Common myeloid progenitor, CD34-positive (primary cell): ENCODE results near the gene MYO18A.
A peak's percentile ranks its signal among the peaks of the same experiment; 100 is the strongest.

ENCODE experiments used
- CTCF ChIA-PET: fragments of 350-600 bp; sonication (Branson Sonifier 250); formaldehyde crosslinking; loops from one replicate; lab custom pipeline; 2021; ENCODE audit warnings: antibody characterized with exemption; lab: Charles Lee
- POLR2A ChIA-PET: fragments of 350-600 bp; sonication (Branson Sonifier 250); formaldehyde crosslinking; loops from one replicate; lab custom pipeline; 2021; ENCODE audit warnings: antibody characterized with exemption; lab: Charles Lee
- DNase-seq, 3 donors: peaks; one replicate each; pipeline versions ENCODE4 v3.0.0 to v3.0.0-alpha.2; 2013
- H3K27ac ChIP-seq, 2 experiments: 1 replicate in 1 of 2; 2 replicates in 1 of 2; pipeline ENCODE4 v1.7.0; 2013; ENCODE audit warnings: inconsistent platforms in 2 of 2, low read length in 2 of 2, mild to moderate bottlenecking in 2 of 2, low read depth in 1 of 2, moderate library complexity in 1 of 2; ENCODE audit not compliant: severe bottlenecking in 2 of 2, insufficient read depth in 1 of 2, poor library complexity in 1 of 2
- H3K27me3 ChIP-seq, 5 experiments: replicated peaks in 2 of 5; 1 replicate in 3 of 5; 2 replicates in 2 of 5; pipeline versions ENCODE4 v1.6.1 to v1.7.0; 2013; ENCODE audit warnings: low read length in 4 of 5, mild to moderate bottlenecking in 2 of 5, moderate library complexity in 2 of 5, inconsistent platforms in 1 of 5; ENCODE audit not compliant: insufficient read depth in 5 of 5, control insufficient read depth in 4 of 5
- H3K36me3 ChIP-seq, 4 experiments: 1 replicate in 2 of 4; 2 replicates in 2 of 4; pipeline versions ENCODE4 v1.6.1 to v1.7.0; 2013; ENCODE audit warnings: low read length in 3 of 4, control low read depth in 1 of 4, mild to moderate bottlenecking in 1 of 4; ENCODE audit not compliant: control insufficient read depth in 4 of 4, insufficient read depth in 4 of 4
- H3K4me1 ChIP-seq, 4 experiments: 1 replicate in 3 of 4; 2 replicates in 1 of 4; pipeline versions ENCODE4 v1.6.1 to v1.7.1; 2013; ENCODE audit warnings: low read length in 3 of 4, mild to moderate bottlenecking in 3 of 4, control low read depth in 1 of 4, inconsistent platforms in 1 of 4, moderate library complexity in 1 of 4; ENCODE audit not compliant: control insufficient read depth in 4 of 4, insufficient read depth in 4 of 4; ENCODE audit errors: control extremely low read depth in 1 of 4
- H3K4me3 ChIP-seq, 7 experiments: 1 replicate in 4 of 7; 2 replicates in 3 of 7; pipeline versions ENCODE4 v1.5.1 to v1.7.0; 2013; ENCODE audit warnings: mild to moderate bottlenecking in 7 of 7, low read length in 6 of 7, moderate library complexity in 6 of 7, inconsistent platforms in 2 of 7, low read depth in 2 of 7, control low read depth in 1 of 7; ENCODE audit not compliant: insufficient read depth in 4 of 7, control insufficient read depth in 1 of 7; ENCODE audit errors: extremely low read depth in 1 of 7
- H3K9me3 ChIP-seq, 5 experiments: 1 replicate in 4 of 5; 2 replicates in 1 of 5; pipeline versions ENCODE4 v1.6.1 to v1.7.1; 2013; ENCODE audit warnings: low read length in 4 of 5, mild to moderate bottlenecking in 2 of 5, inconsistent platforms in 1 of 5, low read depth in 1 of 5, moderate library complexity in 1 of 5; ENCODE audit not compliant: control insufficient read depth in 4 of 5, insufficient read depth in 2 of 5; ENCODE audit errors: control extremely low read depth in 1 of 5
- WGBS: methylation state at CpG from one replicate; pipeline ENCODE4 v1.1.5; 2013; ENCODE audit not compliant: insufficient coverage; 5-methylcytosine and 5-hydroxymethylcytosine counted together

MYO18A gene

DNA sequence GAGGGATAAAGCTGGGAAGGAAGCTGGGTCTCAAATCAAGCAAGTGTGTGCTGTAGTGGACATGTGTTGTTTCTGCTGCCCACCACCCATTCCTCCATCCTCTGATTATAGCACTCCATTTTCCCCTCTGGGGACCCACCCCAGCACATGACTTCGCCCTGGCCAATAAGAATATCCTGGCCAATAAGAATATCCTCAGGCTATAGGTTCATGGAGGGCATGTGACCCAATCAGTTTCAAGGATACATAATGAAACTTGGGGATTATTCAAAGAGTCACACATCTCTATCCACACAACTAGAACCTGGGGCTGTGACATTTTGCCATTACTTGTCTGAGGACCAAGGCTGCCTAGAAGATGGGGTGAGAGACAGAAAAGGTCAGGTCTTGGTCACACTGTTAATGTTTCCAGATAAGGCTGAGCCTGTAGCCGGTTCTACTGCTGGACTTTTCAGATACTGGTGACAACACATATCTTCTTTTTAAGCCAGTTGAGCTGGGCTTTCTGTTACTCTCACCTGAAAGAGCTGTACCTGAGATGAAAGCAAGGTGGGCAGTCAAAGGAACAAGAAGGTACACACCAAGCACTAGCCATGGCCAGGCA lies 33.7 kb downstream of the MYO18A start:
- Histone ChIP-seq H3K9me3 (no peaks in the 10 kb centered on the region), H3K36me3 (no peaks in the 10 kb centered on the region), H3K27ac (no peak overlapping the region), H3K4me1 (peaks cover 17 to 82% (median 61%) of the 10 kb centered on the region in 4 experiments), H3K4me3 (no peak overlapping the region), H3K27me3 (no peaks in the 10 kb centered on the region)
- DNase-seq = no peak
- POLR2A ChIA-PET = no interaction called here
- CTCF ChIA-PET = interaction anchor here (0.6 to 21.1 kb wide), 13 partner anchors 8 to 427 kb away, joined by 3 to 673 read pairs (median 6); partner anchors contain the start of gene MYO18A
- 100% methylated on average over 1 of the region's 2 CpGs for WGBS

- Histone ChIP-seq H3K36me3 (no peaks in the 10 kb centered on the region), H3K4me3 (peak overlapping the region in 2 of 7 experiments; percentile 9 to 30), H3K9me3 (no peaks in the 10 kb centered on the region), H3K27me3 (no peaks in the 10 kb centered on the region), H3K27ac (peak overlapping the region in 1 of 2 experiments; percentile 51), H3K4me1 (peaks cover 17 to 86% (median 70%) of the 10 kb centered on the region in 4 experiments)
- CTCF ChIA-PET = interaction anchor here (0.7 to 21.1 kb wide), 14 partner anchors 8 to 388 kb away, joined by 3 to 673 read pairs (median 3); partner anchors contain the start of gene MYO18A
- DNase-seq = peak; percentile 81 to 88 (median 88)
- 19% methylated on average over 6 of the region's 12 CpGs for WGBS
- POLR2A ChIA-PET = interaction anchor here (0.6 to 1.4 kb wide), 5 partner anchors 21 to 149 kb away, joined by 3 to 7 read pairs (median 3); partner anchors contain the start of gene NUFIP2
These were observed 34.7 kb downstream of the MYO18A start for GRCh38 chr17:29145289-29146073.

GRCh38 chr17:29143894-29144293 lies 36.3 kb downstream of the MYO18A start:
- Histone ChIP-seq H3K27me3 (no peaks in the 10 kb centered on the region), H3K4me3 (no peak overlapping the region), H3K27ac (no peak overlapping the region), H3K36me3 (no peaks in the 10 kb centered on the region), H3K9me3 (no peaks in the 10 kb centered on the region), H3K4me1 (peaks cover 17 to 85% (median 69%) of the 10 kb centered on the region in 4 experiments)
- DNase-seq = peak in 2 of 3 donors; percentile 63 to 64
- POLR2A ChIA-PET = interaction anchor here (0.6 kb wide), 1 partner anchor 137 kb away, joined by 3 read pairs; no protein-coding TSS in a partner anchor
- 58% methylated on average over 2 of the region's 2 CpGs for WGBS
- CTCF ChIA-PET = interaction anchor here (1.4 to 21.1 kb wide), 6 partner anchors 11 to 75 kb away, joined by 3 to 673 read pairs (median 7); partner anchors contain the start of gene MYO18A

DNA sequence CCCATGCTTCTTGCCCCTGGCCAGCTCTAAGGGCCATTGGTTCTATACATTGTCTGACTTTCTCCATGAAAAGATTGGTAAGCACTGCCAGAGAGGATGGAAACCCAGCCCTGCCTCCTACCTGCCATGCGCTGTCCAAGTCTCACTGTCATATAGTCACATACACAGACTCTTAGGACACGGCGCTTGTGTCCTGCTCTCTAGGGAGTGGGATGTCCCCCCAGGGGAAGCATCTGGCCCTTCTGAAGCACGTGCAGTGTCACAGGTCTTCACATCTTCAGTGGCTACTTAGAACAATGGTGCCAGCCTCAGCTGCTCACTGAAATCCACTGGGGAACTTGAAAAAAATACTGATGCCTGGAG lies 38.7 kb downstream of the MYO18A start:
- peaks cover 0 to 14% (median 5%) of the 10 kb centered on the region in 4 experiments for H3K36me3 ChIP-seq
- peak overlapping the region in 1 of 2 experiments; percentile 60 for H3K27ac ChIP-seq
- ChIA-PET POLR2A (interaction anchor here (1.0 to 1.2 kb wide), 2 partner anchors 15 to 17 kb away, joined by 6 read pairs; no protein-coding TSS in a partner anchor), CTCF (interaction anchor here (1.3 to 21.1 kb wide), 5 partner anchors 9 to 78 kb away, joined by 3 to 673 read pairs (median 7); partner anchors contain the start of gene MYO18A)
- WGBS = 24% methylated on average over 4 of the region's 4 CpGs
- peaks cover 32 to 94% (median 86%) of the 10 kb centered on the region in 4 experiments for H3K4me1 ChIP-seq
- peak overlapping the region in 6 of 7 experiments; percentile 80 to 94 (median 84) for H3K4me3 ChIP-seq
- DNase-seq = no peak
- H3K27me3 ChIP-seq = no peaks in the 10 kb centered on the region
- no peaks in the 10 kb centered on the region for H3K9me3 ChIP-seq

GRCh38 chr17:29140631-29141513 lies 39.3 kb downstream of the MYO18A start:
- Histone ChIP-seq H3K4me1 (peaks cover 32 to 95% (median 90%) of the 10 kb centered on the region in 4 experiments), H3K9me3 (no peaks in the 10 kb centered on the region), H3K27ac (peak overlapping the region; percentile 73 to 90), H3K36me3 (peaks cover 0 to 17% (median 9%) of the 10 kb centered on the region in 4 experiments), H3K4me3 (peak overlapping the region; percentile 57 to 94 (median 84)), H3K27me3 (no peaks in the 10 kb centered on the region)
- peak; percentile 43 to 82 (median 69) for DNase-seq
- ChIA-PET POLR2A (interaction anchor here (0.6 to 1.5 kb wide), 5 partner anchors 8 to 106 kb away, joined by 3 to 6 read pairs (median 6); partner anchors contain the start of gene CRYBA1), CTCF (interaction anchor here (1.1 to 21.1 kb wide), 5 partner anchors 8 to 79 kb away, joined by 3 to 673 read pairs (median 3); partner anchors contain the start of gene MYO18A)
- WGBS = 4% methylated on average over 12 of the region's 15 CpGs

DNA sequence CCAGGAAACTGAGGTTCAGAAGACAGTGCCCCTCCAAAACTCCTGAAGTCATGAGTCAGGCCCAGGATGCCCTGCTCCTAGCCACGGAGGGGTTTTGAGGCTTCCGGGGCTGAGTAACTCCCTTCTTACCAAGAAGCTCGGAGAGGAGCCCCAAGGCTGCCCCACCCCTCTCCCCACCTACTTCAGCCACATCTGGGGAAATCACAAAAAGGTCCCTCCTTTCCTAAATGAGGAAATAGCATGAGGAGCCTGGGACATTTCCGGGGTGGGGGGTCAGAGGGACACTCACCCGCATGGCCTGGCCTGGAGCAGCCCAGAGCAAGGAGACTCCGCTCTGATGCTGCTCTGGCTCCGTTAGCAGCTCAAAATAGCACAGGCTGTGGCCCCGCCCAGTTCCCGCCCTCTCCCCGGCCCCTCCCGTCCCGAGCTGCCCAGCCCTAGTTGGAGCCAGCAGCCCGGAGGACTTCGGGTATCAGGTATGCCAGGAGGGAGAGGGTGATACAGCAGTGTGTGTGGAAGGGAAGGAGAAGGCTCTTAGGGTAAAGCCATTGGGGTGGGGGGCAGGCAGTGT lies 40.1 kb downstream of the MYO18A start:
- Histone ChIP-seq H3K4me1 (peaks cover 29 to 95% (median 90%) of the 10 kb centered on the region in 4 experiments), H3K27me3 (no peaks in the 10 kb centered on the region), H3K4me3 (peak overlapping the region; percentile 57 to 94 (median 84)), H3K27ac (peak overlapping the region; percentile 73 to 90), H3K36me3 (peaks cover 0 to 22% (median 11%) of the 10 kb centered on the region in 4 experiments), H3K9me3 (no peaks in the 10 kb centered on the region)
- WGBS = 0% methylated on average over 2 of the region's 14 CpGs
- peak; percentile 42 to 63 (median 53) for DNase-seq
- POLR2A ChIA-PET = interaction anchor here (0.5 to 1.6 kb wide), 5 partner anchors 7 to 478 kb away, joined by 3 to 6 read pairs (median 5); partner anchors contain the start of genes SDF2 and SUPT6H
- CTCF ChIA-PET = interaction anchor here (1.1 to 21.1 kb wide), 6 partner anchors 9 to 80 kb away, joined by 3 to 673 read pairs (median 3); partner anchors contain the start of gene MYO18A
